ENCODE measurements around the gene SEC63.
"Not testable (repeated sequence)": the region's sequence is repeated elsewhere in the genome, so short reads cannot be mapped to it uniquely, and the experiment has no call there.

GRCh38 chr6:107860963-107861362 lies 97.0 kb downstream of the SEC63 start:
- not testable (repeated sequence) for TF ChIP-seq CTCF, POLR2A (IDR thresholded peaks at IDR 0.05)

All from upper lobe of left lung (tissue), 4 donors.